HG03135 (cell line): Measurements from ENCODE around the gene PI4K2A.

ENCODE experiments used
- ATAC-seq: cut with Tn5 transposase; IDR thresholded peaks from one replicate; pipeline ENCODE4 v1.9.1; 2021; ENCODE audit warnings: mild to moderate bottlenecking, moderate library complexity; ENCODE audit not compliant: unreplicated experiment

PI4K2A gene

DNA sequence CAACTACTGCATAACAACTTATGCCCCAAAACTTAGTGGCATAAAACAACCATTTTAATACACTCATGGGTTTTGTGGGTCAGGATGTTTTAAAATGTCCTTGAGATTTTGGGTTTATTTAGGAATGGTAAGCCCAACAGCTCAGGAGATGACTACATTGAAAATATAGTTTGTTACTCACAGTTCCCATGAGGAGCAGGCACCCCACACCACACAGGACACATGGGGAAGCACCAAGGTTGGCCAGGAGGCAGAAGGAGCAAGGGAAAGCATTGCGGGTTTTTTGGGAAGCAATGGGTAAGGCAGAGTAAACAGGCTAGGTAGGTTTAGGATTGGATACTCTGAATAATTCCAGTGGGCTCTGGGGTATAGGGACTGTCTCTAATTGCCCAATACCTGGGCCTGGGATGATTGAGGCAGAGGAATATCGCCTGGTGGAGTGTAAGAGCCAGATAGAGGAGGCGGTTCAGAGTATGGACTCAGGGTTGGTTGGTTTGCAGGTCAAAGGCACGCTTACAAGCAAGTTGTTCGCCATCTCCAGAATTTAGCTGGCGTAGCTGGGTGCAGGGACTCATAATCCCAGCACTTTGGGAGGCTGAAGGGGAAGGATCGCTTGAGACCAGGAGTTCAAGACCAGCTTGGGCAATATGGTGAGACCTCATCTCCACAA is 63.1 kb downstream of the PI4K2A start:
- ATAC-seq: no peak

DNA sequence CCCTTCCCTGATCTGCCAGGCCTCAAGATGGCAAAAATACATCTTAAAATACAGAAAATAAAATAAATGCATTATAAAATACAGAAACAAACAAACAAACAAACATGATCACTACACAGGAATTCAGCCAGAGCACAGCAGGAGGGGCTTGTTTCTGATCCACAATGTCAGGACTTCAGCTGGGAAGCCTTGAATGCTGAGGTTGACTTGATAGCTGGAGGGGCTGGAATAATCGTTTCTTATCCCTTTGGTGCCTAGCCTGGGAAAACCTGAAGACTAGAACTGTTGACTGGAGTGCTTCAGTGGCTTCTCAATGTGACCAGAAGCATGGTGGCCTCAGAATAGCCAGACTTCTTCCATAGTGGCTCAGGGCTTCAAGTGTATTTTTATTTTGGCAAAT is 63.9 kb downstream of the PI4K2A start:
- ATAC-seq: no peak

DNA sequence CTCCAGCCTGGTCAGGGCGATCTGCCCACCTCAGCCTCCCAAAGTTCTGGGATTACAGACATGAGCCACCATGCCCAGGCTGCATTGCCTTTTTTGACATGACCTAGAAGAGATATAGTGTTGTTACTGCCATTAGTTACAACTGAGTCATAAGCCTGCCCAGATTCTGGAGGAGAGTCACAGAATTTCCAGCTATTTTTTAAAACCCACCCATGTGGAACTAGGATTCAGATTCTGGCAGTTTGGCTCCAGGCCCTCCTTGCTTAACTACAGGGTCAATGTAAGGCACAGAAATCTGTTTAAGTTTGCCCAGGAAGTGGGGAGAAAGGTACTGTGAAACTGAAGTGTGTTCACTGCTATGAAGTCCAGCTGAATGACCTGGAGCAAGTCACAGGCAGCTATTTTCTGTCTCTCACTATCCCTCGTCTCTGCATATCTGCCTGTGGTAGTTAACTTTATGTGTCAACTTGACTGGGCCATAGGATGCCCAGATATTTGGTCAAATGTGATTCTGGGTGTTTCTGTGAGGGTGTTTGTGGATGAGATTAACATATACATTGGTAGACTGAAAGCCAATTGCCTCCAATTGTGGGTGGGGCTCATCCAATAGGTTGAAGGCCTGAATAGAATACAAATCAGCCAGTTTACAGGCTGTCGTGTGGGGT is 64.7 kb downstream of the PI4K2A start:
- no peak for ATAC-seq

- ATAC-seq: no peak
Measured at GRCh38 chr10:97707134-97707861, 66.8 kb downstream of the PI4K2A start.

DNA sequence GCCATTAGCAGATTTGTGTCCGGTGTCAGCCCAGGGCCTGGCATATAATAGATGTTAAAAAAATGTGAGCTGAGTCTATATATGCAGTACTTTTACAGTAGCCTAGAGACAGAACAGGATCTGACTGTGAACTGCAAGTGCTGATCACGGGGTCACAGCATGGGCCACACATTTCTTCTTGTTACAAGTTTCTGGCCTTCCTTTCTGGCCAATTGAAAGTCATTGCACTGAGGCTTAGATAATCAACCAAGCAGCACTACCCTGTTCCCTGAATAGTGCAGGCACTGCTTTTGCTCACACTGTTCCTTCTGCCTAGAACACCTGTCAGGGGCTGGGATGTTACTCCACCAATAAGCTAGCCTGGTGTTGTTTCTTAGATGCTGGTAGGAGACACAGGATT is 67.7 kb downstream of the PI4K2A start:
- ATAC-seq: no peak

- ATAC-seq: no peak
Measured at GRCh38 chr10:97708976-97709946, 68.8 kb downstream of the PI4K2A start.

DNA sequence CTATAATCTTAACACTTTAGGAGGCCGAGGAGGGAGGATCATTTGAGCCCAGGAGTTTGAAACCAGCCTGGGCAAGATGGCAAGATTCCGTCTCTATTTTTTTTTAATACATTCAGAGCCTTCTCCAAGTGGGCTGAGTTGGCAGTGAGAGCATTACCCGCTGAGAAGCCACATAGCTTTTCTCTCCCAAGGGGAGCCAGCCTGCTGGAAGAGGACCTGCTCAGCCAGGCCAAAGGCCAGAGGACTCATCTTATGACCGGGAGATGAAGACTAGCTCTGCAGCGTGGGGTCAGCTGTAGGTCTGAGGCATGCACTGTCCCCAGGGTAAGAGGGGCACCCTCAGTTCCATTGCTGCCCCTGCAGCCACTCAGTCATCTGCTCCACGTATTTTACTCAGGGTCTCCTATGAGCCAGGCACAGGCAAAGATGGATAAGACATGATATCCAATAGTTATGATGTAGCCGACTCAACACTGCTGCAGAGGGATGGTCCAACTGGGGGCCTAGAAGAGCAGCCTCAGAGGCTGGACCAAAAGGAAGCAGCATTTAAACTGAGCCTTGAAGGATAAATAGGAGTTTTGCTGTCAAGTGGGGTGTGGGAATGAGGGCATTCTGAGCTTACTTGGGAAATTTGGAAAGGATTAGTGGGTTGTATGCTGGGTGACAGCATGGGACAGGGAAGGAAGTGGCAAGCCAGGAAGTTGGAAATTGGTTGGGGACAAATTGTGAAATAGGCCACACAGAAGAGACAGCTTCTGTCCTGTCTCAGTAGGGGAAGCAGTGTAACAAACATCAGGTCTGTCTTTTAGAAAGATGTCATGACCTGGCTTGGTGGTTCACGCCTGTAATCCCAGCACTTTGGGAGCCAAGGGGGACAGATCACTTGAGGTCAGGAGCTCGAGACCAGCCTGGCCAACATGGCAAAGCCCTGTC is 71.4 kb downstream of the PI4K2A start:
- no peak for ATAC-seq

DNA sequence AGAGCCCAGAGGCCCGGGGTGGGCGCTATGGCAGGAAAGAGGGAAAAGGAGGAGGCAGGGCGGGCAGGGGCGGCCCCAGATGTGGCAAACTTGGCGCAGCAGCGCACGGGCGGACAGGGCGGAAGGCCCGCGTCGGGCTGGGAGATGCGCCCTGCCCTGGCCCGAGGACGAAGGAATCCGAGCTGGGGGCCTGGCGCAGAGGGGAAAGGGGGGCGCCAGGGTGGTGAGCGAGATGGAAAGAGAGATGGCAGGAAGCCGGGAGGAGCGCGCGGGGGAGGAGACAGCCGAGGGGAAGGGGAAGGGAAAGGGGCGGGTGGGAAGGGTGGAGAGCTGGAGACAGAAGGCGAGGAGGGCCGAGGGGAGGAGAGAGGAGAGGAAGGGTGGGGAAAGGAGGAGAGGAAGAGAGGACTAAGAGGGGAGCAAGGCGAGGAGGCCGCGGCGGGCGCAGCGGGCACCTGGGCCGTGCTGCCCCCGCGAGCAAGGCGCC is 72.9 kb downstream of the PI4K2A start, which contains the start of gene MARVELD1:
Gene MARVELD1, plus strand, starts transcription at position 392 of the 487 bp plus-strand sequence. CDS start 147 bp downstream, outside the sequence.
- no peak for ATAC-seq

DNA sequence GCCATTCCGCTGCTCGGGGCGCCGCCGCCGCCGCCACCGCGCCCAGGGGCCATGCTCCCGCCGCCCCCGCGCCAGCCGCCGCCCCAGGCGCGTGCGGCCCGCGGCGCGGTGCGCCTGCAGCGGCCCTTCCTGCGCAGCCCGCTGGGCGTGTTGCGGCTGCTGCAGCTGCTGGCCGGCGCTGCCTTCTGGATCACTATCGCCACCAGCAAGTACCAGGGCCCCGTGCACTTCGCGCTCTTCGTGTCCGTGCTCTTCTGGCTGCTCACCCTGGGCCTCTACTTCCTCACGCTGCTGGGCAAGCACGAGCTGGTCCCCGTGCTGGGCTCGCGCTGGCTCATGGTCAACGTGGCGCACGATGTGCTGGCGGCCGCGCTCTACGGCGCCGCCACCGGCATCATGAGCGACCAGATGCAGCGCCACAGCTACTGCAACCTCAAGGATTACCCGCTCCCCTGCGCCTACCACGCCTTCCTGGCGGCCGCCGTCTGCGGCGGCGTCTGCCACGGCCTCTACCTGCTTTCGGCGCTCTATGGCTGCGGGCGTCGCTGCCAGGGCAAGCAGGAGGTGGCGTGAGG is 73.4 kb downstream of the PI4K2A start:
- ATAC-seq: peak; percentile 71

DNA sequence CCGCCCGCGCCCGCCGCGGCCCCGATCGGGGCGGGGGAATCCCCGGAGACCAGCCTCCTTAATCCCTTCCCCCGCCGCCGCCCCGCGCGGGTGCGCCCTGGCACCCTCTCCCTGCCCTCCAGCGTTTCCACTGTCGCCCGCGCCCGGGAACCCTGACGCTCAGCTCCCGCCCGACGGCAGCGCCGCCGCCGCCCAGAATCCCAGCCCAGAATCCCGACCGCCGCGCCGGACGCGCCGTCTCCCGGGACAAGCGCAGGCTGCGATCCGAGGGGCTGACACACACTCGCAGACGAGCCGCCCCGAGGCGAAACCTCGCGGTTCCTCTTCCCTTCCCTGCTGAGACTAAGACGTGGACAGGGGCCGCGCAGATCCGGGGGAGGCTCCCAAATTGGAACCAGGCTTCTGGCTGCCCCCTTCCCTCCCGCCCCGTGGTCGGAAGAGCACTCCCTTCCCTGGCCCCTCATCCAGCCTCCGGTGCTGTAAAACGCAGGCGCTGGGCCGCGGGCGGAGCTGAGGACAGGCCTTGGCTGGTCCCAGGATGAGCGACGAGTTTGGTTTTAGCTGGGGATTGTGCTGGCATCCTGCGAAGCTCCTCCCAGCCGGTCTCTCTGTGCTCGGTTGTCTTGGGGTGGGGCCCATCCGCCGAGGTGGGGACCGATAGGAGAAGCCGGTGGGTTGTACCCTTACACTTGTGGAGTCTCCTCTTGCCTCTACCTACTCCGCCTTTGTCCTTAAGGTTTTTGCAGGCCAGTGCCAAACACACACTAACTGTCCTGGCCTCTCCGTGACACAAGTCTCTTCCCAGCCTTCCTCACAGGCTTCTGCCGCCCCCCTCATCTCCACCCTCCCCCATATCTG is 74.2 kb downstream of the PI4K2A start:
- peak; percentile 47 for ATAC-seq

- no peak for ATAC-seq
Measured at GRCh38 chr10:97715259-97715874, 74.9 kb downstream of the PI4K2A start.

DNA sequence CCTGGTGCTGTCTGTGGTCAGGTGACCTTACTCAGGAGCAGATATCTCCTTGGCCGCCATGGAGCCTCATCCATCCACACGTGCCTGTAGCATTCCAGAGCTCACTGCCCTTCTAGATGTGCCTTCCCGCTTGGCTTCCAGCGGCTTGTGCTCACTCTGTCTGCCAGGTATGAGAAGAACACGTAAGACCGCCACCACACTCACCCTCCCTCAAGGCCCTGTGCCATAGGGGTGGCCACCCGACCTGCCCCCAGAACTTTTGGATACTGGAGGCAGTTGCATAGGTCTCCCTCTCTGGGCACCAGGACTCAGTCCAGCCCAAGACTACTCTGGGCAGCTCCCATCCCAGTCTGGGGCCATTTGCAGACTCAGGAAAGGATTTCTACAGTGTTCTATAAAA is 77.2 kb downstream of the PI4K2A start:
- no peak for ATAC-seq

GRCh38 chr10:97718178-97718577 is 77.7 kb downstream of the PI4K2A start:
- no peak for ATAC-seq

DNA sequence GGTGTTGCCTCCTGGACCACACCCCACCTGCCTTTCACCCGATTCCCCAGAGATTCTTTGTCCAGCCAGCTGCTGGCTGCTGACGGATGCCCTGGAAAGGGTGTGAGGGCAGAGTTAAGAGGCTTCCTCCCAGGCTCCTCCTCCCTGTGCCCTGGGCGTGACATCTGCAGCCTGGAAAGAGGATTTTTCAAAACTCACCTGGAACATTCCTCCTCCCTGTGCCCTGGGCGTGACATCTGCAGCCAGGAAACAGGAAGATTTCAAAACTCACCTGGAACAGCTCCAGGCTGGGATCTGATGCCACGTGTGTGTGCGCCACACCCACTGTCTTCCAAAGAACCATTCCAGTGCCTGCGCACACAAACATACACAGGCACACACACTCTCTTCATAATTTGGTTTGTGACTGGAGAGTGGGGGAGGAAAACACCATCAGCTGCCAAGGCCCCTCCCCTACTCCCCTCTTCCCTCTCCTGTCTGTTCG is 78.2 kb downstream of the PI4K2A start:
- no peak for ATAC-seq

DNA sequence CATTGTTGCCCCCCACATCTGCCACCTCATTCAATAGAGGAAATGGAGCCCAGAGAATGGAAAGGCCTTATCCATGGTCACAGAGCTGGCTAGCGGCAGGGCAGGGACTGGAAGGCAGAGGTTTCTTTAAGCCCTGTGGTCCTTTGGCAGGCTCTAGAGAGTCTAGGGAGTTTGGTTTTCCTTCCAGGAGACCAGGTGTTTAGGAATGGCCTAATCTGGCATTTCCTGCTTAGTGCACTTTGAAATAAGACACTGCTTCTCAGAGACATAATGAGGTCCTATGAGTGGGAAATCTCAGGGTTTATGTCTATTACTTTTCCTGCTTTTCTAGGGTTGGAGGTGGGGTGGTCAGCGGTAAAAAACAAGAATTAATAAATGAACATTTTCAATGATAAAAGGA is 79.1 kb downstream of the PI4K2A start:
- no peak for ATAC-seq

GRCh38 chr10:97721871-97722780 is 81.7 kb downstream of the PI4K2A start:
- no peak for ATAC-seq

DNA sequence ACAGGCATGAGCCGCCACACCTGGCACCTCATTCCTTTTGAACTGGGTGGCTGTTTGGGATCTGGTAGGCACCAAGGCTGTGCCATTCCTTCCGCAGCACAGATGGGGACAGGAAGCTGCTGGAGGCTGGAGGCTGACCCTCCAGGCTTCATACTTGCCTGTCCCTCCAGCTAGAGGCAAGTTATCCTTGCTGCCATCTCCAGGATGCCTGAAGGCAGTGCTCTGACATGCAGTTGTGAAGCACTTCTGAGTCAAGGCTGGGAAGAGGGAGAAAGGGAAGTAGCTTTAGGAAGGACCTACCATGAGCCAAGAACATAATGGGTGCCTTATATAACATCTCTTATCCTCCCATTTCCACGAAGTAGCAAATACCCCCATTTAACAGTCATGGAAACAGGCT is 82.5 kb downstream of the PI4K2A start:
- ATAC-seq: no peak
